Activated CD4-positive, alpha-beta T cell treated with anti-CD3 and anti-CD28 coated beads, Interleukin-2, amount 50 U/mL, for 1 hour (primary cell): ENCODE results near the gene NTRK1.

Experiments used
- DNase-seq: peaks from one replicate; pipeline ENCODE4 v3.0.0-alpha.2; 2020

NTRK1 gene

DNA sequence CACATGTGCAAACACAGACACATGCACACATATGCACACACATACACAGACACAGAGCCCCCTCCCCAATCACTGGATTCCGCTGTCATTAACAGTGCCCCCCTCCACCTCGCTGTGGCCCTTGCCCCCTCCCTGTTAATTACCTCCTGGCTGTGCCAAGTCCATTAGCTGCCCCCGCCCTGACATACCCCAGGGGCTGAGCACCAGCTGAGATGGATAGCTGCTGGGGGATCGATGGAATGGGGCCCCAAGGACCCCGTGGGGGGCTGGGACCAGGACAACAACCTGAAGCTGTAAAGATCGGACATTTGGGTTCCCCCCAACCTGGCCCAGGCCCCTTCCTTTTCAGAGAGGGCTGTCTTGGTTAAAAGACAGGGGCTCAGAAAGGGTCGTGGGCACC is 23.3 kb downstream of the NTRK1 start:
- DNase-seq, result no peak

DNA sequence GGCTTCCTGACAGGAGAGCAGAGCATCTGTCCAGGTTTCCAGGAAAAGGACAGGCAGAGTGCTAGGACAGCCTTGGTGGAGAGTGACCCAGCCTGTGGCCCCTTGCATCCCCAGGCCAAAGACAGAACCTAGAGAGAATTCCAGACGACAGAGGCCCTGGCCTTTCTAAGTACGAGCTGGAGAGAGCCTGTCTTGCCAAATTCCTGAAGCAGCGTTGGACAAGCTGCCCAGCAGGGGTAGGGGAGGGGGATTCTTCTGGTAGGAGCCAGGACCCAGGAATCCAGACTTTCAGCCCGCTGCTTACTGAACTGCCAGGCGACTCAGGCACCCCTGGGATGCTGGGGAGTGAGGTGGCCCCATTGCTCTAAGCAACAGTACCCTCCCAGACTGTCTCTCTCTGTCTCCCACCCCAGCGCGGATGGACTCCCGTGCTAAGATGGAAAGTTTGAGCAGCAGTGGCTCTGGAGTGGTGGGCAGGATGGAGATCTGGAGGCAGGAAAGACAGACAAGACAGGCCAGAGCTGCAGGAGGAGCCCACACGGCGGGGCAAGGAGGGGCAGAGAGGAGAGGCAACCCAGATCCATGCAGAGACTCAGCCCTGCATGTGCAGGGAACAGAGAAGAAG is 24.0 kb downstream of the NTRK1 start:
- DNase-seq, result no peak

DNA sequence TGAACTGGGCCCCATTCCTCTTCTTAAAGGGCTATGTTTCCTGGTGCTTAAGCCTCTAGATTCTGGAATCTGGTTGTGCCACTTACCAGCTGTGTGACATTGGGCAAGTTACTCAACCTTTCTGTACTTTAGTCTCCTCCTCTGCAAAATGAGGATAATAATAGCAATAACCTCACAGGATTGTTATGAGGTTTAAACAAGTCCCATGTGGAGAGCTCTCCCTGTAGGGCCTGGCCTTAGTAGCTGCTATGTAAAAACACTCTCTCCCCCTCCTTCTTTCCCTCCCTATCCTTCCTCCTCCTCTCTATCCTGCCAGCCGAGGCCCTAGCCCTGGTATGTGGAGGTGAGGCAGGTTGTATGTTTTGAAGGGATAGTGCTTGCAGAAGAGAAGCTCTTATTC is 24.6 kb downstream of the NTRK1 start:
- no peak for DNase-seq

DNA sequence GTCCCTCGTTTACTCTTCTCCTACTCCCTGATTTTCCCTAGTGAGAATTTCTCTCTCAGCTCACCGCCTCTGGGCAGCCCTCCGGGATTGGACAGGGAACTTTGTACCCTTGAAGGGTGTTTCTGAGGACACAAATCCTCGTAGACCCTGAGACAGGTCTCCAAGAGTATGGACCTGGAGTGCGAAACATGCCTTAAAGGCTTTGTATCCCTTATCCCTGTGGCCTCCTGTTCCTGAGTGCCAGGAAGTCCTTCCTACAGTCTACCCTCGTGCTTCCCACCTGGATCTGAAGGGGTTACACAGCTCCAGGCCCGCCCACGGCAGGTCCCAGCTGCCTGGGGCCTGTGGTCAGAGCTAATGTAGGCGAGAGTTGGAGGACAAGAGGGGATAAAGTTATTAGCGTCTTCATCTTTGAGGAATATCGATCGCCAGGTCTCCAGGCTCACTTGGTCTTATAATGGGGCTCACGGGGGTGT is 25.3 kb downstream of the NTRK1 start:
- DNase-seq, result no peak

DNA sequence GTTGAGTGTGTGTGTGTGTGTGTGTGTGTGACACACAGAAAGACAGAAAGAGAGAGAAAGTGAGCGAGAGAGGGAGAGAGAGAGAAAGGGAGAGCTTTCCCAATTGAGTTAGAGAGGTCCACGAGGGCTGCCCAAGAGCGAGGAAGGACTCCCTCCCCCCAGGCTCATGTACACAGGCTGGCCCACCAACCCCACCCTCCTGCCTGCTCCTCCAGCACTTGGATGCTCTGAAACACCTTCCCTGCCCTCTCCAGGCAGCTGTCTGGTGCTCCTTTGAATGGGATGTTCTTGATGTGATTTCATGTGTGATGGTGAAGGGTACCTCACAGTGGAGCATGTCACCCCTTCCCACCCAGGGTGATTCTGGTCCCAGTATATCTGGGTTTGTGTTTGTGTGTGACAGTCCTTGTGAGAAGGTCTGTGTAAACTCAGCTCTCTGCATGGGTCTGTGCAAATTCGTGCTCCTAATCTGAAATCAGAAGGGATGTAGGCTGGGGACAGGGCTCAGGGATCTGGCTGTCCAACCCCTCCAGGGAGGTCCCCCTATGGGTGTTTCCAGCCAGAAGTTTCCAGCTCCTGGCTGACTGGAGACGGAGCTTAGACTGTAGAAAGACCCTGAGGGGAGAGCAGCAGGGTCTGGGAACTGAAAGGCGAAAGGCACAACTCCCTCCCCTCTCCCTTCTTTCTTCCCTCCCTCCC is 26.1 kb downstream of the NTRK1 start:
- no peak for DNase-seq

DNA sequence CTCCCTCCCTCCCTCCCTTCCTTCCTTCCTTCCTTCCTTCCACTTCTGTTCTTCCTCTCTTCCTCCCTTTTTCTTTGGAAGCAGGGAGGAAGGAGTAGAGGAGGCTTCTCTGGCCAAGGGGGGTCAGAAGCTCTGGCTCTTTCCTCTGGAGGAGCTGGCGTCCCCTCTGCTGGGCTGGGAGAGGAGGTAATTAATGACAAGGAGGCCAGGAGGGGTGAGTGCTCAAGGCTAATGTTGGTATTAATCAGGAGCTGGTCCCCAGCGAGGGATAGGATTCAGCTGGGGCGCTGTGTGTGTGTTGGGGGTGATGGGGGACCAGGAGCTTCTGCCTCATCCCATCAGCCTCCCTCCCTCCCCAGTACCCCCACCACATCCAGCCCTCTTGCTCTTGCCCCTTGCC is 26.7 kb downstream of the NTRK1 start:
- DNase-seq, result no peak

DNA sequence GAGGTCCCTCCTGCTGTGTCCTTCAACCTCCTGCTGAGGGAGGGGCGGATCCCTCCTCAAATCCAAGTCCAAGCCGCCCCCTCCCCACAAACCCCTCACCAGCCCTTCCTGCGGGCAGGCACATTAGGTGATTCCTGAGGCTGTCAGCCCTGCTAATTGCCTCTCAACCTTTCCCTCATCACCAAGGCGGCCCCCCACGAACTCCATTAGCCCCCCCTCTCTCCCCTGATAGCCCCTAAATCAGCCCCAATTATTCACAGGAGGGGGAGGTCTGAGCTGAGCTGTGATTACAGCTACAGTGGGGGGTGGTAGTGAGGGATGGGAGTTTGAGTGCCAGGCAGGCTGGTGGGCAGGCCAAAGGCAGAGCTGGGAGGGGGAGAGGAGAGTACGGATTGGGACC is 27.1 kb downstream of the NTRK1 start:
- DNase-seq, result no peak

DNA sequence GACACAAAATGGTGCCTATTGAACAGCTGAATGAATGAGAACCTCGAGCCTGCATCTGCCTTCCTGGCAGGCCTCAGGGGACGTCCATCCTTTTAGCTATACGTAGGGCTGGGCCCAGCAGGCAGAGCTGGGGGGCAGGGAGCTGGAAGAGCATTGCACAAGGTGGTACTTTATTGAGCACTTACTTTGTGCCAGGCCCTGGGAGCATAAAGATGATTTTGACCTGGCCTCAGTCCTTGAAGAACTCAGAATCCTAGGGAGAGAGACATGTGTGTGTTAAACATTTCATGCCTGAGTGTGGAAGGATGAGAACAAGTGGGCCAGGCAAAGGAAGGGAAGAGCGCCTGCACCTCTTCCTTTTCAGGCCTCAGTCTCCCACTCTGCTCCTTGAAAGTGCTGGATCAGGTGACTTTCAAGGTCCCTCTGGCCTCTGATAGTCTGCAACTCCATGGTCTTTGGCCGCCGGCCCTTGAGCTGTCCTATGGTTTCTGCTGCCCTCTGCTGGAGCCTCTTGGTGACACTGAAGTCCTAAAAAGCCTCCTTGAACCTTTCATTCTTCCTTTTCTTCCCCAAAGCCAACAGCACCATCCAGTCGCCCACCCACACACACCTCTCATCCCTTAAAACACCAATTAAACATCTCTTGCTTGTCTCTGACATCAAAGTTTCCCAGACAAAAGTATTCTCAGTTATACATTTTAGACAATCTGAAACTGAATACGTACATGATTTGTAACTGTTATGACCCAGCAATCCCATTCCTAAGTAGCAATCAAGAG is 29.3 kb downstream of the NTRK1 start:
- DNase-seq, result peak; percentile 48

DNA sequence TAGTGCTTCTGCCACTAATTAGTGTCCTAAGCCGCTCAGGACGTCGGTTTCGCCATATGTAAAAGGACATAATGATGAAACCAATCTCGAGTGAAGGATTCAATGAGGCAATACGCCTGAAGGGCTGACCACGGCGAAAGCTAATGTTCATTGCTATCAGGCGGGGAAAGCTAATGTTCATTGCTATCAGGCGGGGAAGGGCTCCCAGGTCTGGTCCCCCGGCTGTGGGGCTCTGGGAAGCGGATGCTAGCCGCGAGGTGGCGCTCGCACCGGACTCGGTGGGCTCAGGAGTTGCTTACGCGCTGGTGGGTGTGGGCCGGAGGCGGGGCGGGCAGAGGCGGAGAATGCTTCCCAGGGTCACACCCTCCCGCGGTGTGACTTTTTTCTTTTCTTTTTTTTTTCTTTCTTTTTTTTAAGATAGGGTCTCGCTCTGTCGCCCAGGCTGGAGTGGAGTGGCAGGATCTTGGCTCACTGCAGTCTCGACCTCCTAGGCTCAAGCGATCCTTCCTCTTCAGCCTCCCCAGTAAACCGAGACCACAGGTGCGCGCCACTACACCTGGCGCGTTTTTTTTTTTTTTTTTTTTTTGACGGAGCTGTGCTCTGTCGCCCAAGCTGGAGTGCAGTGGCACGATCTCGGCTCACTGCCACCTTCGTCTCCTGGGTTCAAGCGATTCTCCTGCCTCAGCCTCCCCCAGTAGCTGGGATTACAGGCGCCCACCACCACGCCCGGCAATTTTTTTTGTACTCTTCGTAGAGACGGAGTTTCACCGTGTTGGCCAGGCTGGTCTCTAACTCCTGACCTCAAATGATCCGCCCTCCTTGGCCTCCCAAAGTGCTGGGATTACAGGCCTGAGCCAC is 31.8 kb downstream of the NTRK1 start:
- peak; percentile 84 for DNase-seq

DNA sequence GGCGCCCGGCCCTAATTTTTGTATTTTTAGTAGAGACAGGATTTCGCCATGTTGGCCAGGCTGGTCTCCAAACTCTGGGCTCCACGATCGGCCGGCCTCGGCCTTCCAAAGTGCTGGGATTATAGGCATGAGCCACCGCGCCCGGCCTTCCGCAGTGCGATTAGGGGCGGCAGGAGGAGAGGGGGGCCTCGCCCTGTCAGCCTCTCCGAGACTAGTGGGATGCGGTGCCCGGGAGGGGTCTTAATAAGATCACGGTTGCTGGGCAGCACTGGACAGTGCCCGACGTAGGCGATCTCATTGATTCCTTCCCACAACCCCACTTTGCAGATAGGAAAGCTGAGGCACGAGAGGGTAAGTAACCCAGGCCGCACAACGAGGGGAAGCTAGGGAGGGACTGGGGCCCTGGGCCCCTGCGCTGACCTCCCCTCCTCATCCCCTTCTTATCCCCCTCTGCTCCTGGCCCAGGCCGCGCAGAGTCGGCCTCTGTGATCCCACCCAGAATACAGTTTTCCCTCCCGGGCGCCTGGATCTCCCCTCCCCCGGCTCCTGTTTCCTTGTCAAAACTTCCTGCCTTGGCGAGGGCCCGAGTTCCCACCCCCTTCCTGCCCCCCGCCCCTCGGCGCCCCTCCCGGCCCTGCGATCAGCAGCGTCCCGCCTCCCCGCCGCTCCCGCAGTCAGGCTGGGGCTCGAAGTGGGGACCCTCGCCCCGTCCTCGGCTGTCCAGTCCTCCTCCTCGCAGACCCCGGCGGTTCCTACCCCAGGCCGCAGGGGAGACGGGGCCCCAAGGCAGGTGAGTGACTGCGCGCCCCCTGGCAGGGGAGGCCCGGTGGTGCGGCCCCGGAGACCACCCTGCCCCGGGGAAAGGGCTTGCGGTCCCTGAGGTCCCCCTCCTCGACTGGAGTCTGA is 32.6 kb downstream of the NTRK1 start, which contains the start of gene PEAR1:
TSS of gene PEAR1 (plus strand) at position 671 of the 906 bp plus-strand sequence. CDS start 10,209 bp downstream, outside the sequence.
- DNase-seq, result no peak

DNA sequence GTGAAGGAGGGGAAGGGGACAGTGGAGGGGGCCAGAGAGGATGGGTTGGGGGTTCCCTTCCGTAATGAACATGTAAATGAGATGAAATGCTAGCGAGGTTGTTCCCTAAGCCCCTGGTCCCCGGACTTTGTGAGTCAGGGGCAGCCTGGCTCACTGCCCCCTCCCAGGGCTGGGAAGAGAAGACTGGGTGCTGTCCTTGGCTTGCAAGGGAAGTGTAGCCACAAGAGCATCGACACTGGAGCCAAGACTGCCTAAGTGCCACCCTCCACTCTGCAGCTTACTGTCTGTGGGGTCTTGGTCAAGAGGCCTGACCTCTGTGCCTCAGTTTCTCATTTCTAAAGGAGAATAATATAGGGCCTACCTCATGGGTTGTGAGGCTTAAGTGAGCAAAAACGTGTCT is 33.3 kb downstream of the NTRK1 start:
- DNase-seq, result no peak

DNA sequence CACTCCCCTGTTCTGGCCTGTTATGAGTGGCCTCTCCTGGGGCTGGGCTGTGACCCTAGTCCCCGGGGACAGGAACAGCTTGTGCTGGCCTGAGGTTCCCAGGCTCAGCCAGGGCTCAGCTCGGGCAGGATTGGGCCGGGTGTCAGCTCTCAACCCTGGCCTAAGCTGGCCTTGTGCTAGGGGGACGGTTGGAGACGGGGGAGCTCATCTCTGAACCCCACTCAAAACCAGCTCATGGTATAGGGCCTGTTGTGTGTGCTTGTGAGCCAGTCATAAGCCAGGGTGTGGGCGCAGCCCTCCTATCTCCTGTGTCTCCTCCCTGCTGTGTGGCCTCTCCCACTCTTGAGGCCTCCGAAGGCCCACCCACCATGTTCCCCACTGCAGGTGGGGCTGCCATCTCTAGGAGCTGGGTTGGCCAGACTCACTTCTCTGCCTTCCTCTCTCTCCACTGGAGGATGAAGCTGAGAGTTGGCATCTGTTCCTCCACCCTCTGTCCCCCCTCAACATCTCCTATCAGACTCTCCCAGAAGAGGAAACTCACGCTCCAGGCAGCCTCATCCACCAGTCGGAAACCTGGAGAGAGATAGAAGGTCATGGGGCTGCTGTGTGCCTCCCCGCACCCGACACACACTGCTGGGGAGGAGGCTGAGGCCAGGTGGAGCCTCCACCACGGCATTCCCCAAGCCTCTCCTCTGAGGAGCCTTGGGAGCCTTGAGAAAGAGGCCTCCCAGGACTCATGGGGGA is 34.2 kb downstream of the NTRK1 start:
- DNase-seq, result no peak

DNA sequence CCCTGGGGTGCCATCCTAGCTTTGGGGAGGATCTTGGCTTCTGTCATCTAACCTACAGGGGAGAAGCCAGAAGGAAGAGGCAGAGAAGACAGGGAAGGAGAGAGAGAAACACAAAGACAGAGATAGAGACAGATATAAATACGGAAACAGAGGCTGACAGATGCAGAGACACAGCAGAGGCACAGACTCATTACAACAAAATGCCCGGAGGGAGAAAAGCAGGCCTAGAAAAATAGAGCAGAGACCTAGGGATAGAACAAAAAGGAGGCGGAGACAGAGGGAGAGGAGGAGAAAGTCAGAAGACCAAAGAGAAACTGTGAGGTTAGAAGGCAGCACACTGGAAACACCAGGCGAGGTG is 34.8 kb downstream of the NTRK1 start:
- DNase-seq, result no peak

DNA sequence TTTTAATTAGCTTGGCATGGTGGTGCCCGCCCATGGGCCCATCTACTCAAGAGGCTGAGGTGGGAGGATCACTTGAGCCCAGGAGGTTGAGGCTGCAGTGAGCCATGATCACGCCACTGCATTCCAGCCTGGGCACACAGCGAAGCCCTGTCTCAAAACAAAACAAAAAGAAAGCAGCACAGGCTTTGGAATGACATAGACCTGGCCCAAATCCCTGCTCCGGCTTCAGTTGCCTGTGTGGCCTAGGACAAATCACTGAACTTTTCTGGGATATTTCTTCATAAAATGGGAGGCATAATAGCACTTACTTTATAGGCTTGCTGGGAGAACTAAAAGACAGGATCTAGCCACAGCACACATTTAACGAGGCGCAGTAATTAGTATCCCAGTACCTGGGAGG is 35.3 kb downstream of the NTRK1 start:
- DNase-seq, result no peak

DNA sequence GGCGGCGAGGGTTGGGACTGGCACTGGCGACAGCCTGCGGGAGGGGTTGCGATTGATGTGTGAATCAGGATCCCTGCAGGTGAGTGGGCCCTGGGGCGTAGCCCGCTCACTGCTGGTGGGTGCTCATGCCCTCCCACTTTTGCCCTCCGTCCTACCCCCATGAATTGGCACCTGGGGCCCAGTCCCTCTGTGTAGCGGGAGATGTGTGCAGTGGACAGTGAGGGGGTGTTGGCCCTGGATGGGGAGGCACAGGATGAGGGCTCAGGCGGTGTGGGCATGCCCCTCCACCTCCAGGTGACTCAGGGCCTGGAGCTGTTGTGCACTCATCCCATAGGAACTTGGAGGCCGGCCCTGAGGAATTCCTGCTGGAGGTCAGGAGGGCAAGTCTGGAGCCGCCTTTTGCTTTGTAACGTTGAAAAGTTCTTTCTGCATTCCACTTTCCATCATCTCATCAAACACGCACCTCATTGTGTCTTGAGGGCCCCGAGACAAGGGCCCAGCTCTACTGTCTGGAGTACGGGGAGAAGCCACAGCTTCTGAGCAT is 35.9 kb downstream of the NTRK1 start:
- no peak for DNase-seq

DNA sequence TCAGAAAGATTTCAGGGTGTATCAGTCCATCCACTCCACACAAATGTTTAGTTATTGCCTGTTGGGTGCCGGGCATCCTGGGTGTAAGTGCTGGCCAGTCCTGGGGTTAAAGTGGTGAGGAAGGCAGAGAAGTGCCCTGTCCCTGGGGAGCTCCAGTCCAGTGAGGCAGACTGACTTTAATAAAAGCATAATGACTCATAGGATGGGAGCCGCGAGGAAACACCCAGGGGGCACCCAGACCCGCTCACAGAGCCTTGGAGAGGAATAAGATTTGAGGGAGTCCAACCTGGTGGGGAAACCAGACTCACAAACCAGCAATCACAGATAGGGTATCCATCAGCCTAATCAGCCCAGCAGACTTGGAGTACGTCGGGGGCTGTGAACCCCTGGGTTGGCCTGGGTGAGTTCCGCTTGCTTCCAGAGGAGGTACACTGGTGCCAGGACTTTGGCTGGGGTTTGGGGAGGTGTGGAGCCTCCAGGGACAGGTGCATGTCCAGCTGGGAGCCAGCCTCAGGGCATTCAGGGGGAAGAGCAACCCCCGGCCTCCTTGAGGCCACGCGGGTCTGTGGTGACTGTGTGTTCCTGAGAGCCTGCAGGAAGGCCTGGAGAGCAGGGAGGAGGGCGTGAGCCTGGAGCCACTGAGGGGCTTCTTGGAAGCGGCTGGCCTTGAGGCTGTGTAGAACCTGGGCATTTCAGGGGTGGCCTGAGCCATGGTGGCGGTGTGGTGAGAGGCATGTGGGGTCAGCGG is 36.6 kb downstream of the NTRK1 start:
- DNase-seq, result no peak

DNA sequence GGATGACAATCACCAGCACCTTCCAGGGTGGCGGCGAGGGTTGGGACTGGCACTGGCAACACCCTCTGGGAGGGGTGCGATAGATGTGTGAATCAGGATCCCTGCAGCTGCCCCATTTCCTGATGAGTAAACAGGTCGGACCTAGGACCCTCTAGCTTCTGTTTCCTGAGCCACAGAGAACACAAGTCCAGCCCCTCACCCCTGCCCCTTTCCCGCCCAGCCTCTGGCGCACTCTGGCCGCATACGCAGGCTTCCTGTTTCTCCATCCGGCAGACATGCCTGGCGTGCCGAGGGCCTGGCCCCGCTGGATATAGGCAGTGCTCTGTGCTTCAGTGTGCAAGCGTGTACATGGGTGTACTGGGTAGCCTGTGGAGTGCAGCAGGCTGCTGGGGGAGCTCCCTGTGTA is 37.5 kb downstream of the NTRK1 start:
- DNase-seq, result no peak

DNA sequence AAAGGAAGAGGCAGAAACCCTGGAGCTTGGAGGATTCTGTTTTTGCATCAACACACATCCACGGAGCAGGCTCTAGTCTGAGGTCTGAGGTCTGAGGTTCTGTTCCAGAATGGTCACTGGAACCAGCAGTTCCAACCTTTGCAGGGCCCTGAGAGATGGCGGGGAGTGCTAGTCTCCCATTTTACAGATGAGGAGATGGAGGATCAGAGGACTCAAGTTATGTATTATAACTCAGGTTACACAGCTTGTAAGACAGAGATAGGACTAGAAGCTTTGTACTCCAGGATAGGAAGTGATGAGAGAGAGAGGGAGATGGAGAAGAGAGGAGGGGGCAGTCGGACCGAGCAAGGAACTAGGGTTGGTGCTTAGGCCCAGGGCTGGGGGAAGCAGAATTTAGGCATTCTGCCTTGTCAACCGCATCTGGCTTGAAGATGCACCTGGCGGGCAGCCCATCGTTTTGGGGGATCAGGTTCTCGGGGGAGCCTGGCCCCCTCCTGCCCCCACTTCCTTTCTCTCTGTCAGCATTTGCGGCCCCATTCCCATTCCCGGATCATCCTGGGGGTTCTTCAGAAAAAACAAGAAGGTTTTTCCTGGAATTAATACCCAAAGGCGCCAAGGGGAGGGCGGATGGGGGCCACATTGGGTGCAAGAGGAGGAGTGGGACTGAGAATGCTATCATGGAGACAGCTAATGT is 38.5 kb downstream of the NTRK1 start:
- DNase-seq, result no peak

DNA sequence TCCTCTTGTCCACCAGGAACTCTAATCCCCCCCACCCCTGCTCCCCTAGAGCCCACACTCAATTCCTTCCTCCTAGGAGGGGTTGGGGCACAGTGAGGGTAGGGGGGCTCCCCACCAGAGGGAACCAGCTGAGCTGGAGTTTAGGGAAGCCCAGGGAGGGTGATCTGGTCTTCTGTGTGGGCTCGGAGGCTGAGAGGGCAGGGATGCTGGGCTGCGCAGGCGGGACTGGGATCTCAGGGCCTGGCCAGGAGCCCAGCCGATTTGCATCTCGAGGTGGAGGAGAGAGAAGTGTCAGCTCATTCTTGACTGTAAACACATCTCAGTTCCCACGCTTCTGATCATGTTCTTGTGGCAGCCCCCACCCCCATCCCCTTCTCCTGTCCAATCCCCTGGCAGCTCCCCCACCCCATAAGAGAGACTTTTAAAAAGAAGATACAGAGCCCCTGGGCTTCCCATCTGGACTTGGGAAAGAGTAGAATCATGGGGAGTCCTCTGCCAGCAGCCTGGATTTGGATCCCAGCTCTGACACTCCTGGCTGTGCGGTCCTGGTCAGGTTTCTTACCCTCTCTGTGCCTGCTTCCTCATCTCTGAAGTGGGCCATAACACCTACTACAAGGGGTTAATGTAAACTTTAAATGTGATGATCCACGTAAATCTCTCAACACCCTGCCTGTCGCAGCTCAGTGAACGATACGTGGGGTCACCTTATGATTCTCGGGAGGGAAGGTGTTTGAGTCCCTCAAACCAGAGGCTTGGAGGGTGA is 39.5 kb downstream of the NTRK1 start:
- DNase-seq, result no peak
